ENCODE data around the gene EDN2.

EDN2 gene

DNA sequence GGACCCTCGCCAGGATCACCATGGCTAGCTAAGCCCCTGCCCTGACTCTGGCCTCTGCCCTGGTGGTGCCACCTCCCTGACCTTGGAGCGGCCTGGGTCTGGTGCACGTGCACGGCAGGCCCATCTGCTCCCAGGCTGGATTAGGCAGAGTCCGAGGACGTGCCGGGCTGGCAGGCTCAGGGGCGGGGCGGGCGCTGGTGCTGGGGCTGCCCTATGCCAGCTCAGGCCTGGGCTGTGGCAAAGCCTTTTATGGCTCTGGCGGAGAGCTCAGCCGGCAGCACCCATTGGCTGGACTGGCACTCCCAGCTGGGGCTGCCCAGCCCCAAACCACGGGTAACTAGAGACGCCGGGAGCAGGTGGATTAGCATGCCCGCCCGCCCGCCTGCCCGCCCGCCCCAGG, 17.1 kb upstream of the EDN2 start:
- no peak overlapping the region for H3K4me3 ChIP-seq (ENCODE audit: low read depth, low read length)
- H3K27ac ChIP-seq (ENCODE audit: extremely low read depth, low read depth, low read length): no peak overlapping the region
- TF ChIP-seq, protein P1, sequence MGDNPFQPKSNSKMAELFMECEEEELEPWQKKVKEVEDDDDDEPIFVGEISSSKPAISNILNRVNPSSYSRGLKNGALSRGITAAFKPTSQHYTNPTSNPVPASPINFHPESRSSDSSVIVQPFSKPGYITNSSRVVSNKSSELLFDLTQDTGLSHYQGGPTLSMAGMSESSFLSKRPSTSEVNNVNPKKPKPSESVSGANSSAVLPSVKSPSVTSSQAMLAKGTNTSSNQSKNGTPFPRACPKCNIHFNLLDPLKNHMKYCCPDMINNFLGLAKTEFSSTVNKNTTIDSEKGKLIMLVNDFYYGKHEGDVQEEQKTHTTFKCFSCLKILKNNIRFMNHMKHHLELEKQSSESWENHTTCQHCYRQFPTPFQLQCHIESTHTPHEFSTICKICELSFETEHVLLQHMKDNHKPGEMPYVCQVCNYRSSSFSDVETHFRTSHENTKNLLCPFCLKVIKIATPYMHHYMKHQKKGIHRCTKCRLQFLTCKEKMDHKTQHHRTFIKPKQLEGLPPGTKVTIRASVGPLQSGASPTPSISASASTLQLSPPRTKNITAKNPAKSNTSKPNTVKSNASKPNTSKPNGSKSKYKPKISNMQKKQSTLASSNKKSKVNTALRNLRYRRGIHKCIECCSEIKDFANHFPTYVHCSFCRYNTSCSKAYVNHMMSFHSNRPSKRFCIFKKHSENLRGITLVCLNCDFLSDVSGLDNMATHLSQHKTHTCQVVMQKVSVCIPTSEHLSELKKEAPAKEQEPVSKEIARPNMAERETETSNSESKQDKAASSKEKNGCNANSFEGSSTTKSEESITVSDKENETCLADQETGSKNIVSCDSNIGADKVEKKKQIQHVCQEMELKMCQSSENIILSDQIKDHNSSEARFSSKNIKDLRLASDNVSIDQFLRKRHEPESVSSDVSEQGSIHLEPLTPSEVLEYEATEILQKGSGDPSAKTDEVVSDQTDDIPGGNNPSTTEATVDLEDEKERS (tag by site-specific recombination; IDR thresholded peaks at IDR 0.05): no peak
- TF ChIP-seq HOXA7 (CRISPR knock-in tag; IDR thresholded peaks at IDR 0.05; ENCODE audit: borderline replicate concordance) (no peak), IKZF3 (tag by site-specific recombination; IDR thresholded peaks at IDR 0.05) (no peak), ZNF777 (tag by site-specific recombination; IDR thresholded peaks at IDR 0.05; ENCODE audit: borderline replicate concordance) (no peak), ZNF341 (tag by site-specific recombination; IDR thresholded peaks at IDR 0.05; ENCODE audit: low read depth) (no peak), ZNF514 (tag by site-specific recombination; IDR thresholded peaks at IDR 0.05) (no peak)
- TF ChIP-seq, protein P2, sequence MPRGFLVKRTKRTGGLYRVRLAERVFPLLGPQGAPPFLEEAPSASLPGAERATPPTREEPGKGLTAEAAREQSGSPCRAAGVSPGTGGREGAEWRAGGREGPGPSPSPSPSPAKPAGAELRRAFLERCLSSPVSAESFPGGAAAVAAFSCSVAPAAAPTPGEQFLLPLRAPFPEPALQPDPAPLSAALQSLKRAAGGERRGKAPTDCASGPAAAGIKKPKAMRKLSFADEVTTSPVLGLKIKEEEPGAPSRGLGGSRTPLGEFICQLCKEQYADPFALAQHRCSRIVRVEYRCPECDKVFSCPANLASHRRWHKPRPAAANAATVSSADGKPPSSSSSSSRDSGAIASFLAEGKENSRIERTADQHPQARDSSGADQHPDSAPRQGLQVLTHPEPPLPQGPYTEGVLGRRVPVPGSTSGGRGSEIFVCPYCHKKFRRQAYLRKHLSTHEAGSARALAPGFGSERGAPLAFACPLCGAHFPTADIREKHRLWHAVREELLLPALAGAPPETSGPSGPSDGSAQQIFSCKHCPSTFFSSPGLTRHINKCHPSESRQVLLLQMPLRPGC (tag by site-specific recombination; IDR thresholded peaks at IDR 0.05): no peak
- TF ChIP-seq, protein P3, sequence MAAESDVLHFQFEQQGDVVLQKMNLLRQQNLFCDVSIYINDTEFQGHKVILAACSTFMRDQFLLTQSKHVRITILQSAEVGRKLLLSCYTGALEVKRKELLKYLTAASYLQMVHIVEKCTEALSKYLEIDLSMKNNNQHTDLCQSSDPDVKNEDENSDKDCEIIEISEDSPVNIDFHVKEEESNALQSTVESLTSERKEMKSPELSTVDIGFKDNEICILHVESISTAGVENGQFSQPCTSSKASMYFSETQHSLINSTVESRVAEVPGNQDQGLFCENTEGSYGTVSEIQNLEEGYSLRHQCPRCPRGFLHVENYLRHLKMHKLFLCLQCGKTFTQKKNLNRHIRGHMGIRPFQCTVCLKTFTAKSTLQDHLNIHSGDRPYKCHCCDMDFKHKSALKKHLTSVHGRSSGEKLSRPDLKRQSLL (tag by site-specific recombination; IDR thresholded peaks at IDR 0.05): no peak
- ChIA-PET CTCF (interaction anchor here (0.8 to 2.8 kb wide), 3 partner anchors 9 to 14 kb away, joined by 3 to 10 read pairs (median 5); no protein-coding TSS in a partner anchor), POLR2A (no interaction called here)
- H3K4me1 ChIP-seq (ENCODE audit: control insufficient read depth, insufficient read depth, low read length): peaks cover under 1% of the 10 kb centered on the region; the same call in 1 of the 2 replicates
- no peaks in the 10 kb centered on the region for H3K9me3 ChIP-seq (ENCODE audit: control insufficient read depth, insufficient read depth, low read depth, low read length)
- no peaks in the 10 kb centered on the region for H3K36me3 ChIP-seq (ENCODE audit: control insufficient read depth in 2 of 2, insufficient read depth in 1 of 2, low read length in 2 of 2)

DNA sequence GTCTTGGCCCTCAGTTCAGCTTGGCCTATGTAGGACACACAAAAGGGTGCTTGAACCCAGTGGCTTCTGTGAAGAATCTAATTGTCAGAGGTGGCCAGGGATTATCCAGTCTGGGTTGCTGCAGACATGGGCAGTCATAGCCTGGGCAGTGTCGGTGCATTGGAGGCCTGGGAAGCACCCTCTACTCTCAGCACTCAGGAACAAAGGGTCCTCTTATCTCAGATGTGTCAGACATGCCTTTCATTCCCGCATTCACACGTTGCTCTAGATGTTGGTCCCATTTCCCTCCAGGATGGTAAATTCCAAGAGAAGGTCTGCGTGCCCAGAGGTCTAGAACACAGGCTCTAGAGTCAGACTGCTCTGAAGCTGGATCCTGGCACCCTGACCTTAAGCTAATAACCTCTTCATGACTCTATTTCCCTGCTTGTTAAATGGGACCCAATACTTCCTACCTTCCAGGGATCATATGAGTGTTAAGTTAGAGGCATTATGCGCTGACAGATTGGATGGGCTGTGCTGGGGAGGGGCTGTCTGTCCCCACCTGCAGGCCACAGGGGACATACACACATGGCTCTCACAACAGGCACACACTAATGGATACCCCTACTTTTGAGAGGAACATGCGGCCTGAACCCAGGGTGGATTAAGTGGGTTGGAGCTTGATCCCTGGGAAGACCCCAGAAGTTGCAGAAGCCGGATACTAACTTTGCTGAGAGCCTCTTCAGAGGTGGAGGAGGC, 16.5 kb upstream of the EDN2 start:
- no peak overlapping the region for H3K4me3 ChIP-seq (ENCODE audit: low read depth, low read length)
- ChIA-PET POLR2A (no interaction called here), CTCF (interaction anchor here (0.8 to 3.4 kb wide), 4 partner anchors 8 to 15 kb away, joined by 3 to 13 read pairs (median 8); no protein-coding TSS in a partner anchor)
- H3K27ac ChIP-seq (ENCODE audit: extremely low read depth, low read depth, low read length): no peak overlapping the region
- H3K4me1 ChIP-seq (ENCODE audit: control insufficient read depth, insufficient read depth, low read length): peaks cover 2% of the 10 kb centered on the region; the same call in 1 of the 2 replicates
- H3K36me3 ChIP-seq (ENCODE audit: control insufficient read depth in 2 of 2, insufficient read depth in 1 of 2, low read length in 2 of 2): no peaks in the 10 kb centered on the region
- TF ChIP-seq, protein P4, sequence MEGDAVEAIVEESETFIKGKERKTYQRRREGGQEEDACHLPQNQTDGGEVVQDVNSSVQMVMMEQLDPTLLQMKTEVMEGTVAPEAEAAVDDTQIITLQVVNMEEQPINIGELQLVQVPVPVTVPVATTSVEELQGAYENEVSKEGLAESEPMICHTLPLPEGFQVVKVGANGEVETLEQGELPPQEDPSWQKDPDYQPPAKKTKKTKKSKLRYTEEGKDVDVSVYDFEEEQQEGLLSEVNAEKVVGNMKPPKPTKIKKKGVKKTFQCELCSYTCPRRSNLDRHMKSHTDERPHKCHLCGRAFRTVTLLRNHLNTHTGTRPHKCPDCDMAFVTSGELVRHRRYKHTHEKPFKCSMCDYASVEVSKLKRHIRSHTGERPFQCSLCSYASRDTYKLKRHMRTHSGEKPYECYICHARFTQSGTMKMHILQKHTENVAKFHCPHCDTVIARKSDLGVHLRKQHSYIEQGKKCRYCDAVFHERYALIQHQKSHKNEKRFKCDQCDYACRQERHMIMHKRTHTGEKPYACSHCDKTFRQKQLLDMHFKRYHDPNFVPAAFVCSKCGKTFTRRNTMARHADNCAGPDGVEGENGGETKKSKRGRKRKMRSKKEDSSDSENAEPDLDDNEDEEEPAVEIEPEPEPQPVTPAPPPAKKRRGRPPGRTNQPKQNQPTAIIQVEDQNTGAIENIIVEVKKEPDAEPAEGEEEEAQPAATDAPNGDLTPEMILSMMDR (tag by site-specific recombination; IDR thresholded peaks at IDR 0.05): 0 out of 2 replicates have a peak, but pooled peaks have one; percentile 25
- TF ChIP-seq ZNF394 (tag by site-specific recombination; IDR thresholded peaks at IDR 0.05; ENCODE audit: borderline replicate concordance) (no peak), ZNF561 (tag by site-specific recombination; IDR thresholded peaks at IDR 0.05; ENCODE audit: borderline replicate concordance) (no peak), KLF1 (tag by site-specific recombination; IDR thresholded peaks at IDR 0.05) (no peak)
- no peaks in the 10 kb centered on the region for H3K9me3 ChIP-seq (ENCODE audit: control insufficient read depth, insufficient read depth, low read depth, low read length)

All from HEK293 (cell line).